DMS153 treated with DMSO at 0.1 percent for 48 hours (cell line): ENCODE data around the gene TSGA10IP.
A peak's percentile ranks its signal among the peaks of the same experiment; 100 is the strongest.

ENCODE experiments used
- DNase-seq: peaks from one replicate; lab custom pipeline; 2025; ENCODE audit not compliant: unreplicated experiment; lab: John Stamatoyannopoulos, UW

The TSGA10IP gene

DNA sequence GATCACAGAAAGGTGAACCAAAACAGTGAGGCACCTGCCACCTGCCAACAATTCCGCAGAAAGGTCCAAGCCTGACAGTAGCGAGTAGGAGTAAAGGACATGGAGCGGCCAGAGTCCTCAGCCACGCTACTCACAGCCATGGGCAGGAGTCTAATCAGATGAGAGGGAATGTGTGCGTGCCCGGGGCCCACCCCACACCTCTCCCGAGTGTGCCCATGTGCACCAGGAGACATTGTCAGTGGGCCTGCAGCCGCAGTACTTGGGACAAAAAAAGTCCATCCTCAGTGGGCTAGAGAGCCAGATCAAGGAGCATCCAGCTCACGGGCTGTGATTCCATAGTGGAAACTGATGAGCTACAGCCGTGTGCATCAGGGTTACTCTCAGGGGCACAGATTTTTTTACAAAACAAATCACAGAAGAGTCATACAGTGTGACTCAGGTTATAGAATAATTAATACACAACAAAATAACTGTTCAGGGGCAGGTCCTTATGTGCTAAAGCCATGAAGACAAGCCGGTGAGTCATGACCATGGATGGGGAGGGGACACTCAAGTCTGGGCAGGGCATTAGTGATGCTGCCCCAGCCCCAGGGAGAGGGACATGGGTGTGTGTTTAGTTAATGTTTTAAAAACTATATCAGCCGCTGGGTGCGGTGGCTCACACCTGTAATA, 28.3 kb downstream of the TSGA10IP start:
- DNase-seq = no peak

DNA sequence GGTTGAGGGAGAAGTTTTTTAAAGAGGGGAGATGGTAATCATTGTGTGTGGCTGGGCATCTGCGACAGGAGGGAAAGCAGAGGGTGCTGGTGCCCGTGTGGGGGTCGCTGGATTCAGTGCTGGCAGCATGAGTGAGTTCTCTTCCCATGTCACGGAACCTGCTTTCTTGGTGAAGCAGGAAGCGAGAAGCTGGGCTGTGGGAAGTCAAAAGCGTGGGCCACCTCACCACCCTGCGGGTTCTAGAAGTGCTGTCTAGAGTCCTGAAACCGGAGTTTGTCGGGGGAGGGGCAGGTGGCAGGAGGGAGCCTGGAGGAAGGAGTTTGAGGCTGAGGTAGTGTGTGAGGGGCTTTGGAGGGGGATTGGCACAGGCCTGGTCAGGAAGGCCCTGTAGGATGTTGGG, 30.5 kb downstream of the TSGA10IP start:
- no peak for DNase-seq

DNA sequence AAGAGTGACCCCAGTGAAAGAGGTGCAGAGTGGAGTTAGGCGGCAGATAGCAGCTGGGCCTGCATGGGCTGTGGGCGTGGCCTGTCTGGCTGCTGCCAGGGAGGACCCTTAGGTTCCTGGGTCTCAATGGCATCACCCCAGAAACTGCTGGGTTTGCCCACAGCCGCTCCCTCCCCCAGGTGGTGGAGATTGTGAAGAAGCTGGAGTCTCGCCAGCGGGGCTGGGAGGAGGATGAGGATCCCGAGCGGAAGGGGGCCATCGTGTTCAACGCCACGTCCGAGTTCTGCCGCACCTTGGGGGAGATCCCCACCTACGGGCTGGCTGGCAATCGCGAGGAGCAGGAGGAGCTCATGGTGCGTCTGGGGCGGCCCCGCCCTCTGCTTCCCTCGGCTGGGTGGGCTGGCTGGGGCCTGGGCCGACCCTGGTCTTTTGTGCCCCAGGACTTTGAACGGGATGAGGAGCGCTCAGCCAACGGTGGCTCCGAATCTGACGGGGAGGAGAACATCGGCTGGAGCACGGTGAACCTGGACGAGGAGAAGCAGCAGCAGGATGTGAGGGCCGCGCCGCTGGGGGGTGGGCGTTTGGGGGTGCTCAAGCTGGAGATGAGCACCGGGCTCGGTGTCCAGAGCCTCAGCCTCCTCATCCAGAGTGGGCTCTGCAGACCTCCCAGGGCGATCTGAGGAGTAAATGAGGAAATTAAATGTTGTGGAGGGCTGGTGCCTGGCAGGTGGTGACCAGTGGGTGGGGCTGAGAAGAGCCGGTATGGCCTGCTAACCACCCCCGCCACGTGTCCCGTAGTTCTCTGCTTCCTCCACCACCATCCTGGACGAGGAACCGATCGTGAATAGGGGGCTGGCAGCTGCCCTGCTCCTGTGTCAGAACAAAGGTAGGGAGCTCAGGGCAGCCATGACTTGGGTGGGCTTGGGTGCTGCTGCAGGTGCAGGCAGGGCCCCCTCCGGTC, 31.2 kb downstream of the TSGA10IP start:
- DNase-seq = no peak

DNA sequence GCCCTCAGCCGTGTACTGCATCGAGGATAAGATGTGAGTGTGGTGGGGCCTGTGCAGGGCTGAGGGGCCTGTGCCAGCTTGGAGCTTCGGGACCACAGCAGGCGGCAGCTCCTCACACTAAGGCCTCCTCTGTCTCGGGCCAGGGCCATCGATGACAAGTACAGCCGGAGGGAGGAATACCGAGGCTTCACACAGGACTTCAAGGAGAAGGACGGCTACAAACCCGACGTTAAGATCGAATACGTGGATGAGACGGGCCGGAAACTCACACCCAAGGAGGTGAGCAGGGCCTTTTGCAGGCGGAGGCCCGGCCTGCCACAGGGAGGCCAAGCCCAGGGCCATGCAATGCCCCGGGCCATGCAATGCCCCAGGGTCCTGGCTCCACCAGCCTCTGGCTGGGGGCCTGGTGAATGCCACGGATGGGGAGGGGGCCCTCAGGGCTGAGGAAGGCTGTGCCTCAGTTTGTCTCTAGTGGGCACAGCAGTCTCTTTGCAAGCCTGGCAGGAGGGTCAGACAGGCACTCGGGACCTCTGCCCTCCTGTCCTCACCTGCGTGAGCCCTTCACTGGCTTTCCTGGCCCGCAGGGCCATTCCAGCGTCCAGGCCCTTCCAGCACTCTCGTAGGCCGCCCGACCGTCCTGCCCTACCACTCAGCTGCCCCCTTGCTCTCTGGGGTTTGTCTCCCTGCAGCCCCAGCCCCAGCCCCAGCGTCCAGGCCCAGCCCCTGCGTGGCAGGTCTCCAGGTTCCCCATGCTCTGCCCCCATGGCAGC, 32.5 kb downstream of the TSGA10IP start:
- no peak for DNase-seq

DNA sequence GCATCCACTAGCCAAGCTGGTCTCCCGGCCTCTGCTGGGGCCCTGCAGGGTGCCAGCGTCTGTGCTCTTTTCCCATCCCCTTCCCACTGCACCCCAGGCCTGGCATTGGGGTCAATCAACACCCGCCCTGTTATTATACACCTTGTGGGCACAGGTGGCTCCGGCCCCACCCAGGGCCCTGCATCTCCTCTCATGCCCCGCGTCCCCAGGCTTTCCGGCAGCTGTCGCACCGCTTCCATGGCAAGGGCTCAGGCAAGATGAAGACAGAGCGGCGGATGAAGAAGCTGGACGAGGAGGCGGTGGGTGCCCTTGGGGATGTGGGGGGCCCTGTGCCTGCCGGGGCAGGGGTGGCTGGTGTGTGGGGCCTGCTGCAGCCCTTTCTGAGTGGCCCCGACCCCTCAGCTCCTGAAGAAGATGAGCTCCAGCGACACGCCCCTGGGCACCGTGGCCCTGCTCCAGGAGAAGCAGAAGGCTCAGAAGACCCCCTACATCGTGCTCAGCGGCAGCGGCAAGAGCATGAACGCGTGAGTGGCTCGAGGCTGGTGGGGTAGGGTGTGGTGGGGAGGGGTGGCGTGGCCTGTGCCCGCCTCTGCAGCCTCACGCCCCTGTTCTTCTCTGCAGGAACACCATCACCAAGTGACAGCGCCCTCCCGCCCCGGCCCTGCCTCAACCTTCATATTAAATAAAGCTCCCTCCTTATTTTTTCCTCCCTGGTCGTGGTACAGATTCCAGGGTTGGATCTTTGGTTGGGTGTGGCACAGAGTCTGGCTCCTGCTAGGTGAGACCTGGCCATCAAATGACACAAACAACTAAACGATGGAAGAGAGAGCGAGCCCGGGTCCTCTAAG, 33.3 kb downstream of the TSGA10IP start:
- DNase-seq = no peak

DNA sequence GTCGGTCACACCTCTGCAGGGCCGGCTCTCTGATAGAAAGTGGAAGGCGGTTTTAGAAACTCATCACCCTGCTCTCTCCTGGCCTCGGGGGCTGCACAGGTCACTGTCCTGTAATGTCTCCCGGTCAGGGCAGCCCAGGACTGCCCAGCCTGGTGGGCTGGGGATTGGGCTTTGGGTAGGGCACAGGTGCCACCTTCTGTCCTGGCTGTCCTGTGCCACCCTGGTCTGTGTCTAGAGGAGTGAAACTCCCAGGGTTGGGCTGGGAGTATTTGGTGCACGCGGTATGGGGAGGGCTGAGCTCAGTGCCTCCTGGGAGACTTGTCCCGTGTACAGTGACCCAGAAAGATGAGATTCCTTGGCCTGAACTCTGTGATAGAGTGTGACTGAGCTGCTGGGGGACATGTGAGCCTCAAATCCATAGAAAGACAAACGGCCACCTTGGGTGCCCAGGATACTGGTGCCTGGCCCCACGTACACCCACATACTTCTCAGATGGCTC, 34.0 kb downstream of the TSGA10IP start:
- no peak for DNase-seq

DNA sequence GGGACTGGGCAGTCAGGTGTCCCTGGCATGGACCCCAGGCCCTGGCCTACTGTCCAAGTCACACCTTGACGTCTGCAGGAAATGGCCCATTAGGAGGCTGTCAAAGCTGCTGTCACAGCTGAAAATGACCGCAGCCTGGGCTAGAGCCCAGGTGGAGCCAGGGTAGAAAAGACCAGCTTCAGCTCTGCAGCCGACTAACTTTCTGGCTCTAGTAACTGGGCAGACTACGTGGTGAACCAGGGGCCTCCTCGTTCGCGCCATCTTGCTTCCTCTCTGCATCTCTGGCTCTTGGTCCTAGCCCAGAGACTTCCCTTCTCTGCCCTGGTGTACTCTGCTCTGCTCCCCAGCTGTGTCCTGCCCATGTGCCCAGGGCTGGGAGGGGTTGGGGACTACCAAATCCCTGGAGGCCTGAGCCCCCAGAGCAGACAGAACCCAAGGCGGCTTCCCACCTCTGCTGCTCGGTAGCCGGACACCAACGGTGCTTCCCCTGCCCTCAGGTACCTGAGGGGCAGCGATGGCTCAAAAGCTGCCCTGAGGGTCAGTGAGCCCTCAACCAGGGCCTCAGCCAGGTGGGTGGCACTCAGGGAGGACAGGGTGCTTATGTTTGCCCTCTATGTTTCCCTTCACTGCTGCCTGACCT, 35.9 kb downstream of the TSGA10IP start:
- DNase-seq = no peak

DNA sequence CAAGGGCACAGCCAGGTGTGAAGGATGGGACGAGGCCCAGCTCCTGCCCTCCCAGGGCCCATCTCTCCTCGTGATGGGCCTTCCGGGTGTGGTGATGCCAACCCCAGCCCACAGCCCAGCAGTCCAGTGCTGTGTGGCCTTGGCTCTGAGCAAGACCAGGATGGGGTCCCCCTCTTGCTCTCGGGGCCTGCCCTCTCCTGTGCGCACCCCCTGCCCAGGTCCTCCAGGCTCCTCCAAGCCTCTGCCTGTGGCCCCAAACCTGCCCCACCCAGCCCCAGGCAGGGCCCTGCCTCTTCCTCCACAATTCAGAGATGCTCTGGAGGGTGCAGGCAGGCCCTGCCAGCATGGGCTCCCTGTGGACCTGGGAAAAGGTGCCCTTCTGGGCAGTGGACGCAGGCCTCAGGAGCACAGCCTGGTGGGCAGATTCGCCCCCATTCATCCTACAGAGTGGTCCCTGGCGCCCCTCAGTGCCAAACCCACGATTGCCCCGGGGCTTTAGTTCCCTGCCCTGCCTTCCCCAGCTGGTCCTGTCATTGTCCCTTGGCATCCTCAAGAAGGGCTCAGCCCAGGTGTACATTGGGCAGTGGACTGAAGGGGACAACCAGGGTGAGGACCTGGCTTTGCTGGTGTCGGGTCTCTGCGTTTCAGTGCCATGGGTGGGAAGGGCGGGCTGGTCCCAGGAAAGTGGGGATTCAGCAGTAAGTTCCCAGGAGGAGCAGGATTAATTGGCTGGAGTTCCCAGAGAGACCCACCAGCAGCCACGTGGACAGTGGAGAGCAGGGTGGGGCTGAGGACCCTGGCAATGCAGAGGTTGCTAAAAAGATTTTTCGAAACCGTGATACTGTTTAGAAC, 36.9 kb downstream of the TSGA10IP start:
- DNase-seq = no peak

DNA sequence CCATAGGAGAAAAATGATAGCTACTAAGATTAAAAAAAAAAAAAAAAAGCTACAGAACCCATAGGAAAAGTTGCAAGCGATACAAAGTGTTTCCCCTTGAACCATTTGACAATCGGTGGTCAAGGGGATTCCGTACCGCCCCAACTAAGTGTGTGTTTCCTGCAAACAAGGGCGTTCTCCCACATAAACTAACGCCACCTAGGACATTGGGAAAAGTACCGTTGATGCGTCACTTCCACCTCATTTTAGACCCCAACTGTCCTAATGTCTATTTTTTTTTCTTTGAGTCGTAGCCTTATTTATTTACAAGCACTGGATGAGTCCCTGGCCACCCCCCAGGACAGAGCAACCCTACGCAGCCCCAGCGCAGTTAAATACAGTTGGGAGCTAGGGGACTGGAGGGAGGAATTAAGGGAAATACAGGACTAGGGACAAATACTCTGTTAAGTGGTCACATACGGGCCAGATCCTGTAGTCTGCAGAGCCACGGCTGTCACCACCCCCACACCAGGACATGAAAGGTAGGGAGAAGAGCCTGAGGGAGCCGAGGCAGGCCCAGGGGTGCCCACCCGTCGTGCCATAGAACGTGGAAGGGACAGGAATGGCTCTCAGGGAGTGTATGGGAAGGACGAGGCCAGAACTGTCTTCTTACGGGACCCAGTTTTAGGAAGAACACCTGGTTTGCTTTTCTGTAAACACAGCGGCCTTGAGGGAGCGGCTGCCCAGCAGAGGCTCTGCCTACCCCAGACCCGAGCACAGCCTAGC, 37.7 kb downstream of the TSGA10IP start:
- no peak for DNase-seq

DNA sequence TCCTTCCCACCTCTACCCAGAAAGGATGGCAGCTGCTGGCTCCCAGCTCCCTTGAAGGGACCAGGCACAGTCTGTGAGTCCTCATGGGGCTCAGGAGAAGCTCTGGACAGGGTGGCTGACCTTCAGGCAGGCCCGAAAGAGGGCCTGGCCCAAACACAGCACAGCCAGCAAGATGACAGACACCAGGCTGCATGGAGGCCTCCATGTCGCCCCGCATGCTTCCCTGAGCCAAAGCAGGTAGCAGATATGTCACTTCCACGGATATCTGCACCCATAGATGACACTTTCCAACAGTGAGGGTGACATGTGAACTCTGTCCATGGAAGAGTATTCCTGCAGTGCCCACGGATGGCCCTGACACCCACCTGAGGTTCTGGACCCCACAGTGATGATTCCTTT, 38.3 kb downstream of the TSGA10IP start:
- no peak for DNase-seq

DNA sequence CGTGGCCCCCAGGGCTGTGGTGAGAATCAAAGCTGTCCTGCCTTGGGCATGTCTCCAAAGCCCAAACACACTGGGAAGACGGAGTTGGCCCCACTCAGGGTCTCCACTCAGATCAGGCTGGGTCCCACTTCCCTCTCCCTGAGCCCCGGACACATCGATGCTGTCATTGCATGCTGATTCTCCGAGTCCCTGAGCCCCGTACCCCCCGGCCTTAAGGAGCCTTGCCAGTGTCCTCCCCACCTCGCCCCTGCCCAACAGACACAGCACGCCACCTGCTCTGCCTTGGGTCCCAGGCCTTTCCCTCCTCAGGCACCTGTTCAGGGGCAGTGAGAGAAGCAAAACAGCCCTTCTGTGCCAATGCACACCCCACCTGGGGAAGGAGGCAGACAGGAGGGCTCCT, 42.1 kb downstream of the TSGA10IP start:
- DNase-seq = no peak

DNA sequence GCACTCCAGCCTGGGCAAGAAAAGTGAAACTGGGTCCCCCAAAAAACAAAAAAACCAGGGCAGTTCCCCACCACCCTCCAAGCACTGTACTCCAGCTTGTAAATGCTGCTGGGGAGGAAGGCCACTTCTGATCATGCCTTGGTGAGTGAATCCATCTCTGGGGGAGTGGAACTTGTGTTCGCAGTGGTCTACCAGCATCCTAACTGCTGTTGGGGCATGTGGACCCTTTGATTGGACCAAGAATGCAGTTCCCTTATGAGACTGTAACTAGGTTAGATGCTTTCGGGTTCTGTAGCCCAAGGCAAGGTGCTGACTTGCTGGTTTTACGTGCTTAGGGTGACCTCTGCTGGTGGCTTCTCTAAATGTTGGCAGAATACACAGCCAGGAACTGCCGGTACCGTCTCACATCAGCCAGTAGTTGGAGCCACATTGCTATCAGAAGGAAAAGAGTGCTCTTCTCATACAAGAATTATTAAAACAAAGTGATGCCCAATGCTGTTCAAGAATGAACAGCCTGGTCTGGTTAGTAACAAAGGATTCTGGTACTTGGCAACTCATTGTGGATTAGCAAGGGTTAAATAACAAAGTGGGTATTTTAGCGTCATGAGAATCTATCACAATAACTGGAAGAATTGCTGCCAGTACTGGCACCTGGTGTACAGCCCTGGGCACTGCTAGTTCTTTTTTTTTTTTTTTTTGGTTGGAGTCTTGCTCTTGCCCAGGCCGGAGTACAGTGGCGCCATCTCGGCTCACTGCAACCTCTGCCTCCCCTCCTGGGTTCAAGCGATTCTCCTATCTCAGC, 43.7 kb downstream of the TSGA10IP start:
- DNase-seq = peak; percentile 86

DNA sequence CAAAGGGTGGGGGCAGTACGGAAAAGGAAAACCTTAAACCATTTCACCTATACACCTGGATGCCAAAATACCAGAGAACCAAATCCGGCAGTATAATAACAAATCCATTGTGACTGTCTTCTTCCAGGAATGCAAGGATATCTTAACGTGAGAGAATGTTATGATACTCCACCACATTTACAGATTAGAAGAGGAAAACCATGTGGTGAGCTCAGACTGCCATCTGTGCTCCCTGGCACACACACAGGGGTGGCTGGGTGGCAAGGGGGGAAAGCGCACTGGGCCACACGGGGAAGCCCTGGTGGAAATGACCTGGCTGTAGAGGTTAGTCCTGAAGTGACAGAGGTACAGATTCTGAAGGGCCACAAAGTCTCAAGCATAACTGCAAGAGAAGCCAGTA, 46.8 kb downstream of the TSGA10IP start:
- DNase-seq = no peak

DNA sequence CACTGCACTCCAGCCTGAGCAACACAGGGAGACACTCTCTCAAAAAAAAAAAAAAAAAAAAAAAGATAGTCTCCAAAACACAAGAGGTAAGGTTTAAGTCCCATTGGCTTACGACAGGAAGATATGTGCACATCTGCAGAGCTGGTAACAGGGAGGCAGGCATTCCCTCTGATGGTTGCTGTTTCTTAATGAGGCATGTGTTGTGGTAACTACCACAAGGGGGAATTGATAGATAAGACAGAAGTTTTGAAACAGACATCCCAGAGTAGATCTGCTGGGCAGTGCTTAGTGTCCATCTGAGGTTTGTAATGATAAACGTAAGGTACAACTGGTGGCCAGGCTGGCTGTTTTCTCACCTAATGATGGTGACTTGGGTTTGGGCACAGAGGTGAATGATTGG, 52.0 kb downstream of the TSGA10IP start:
- no peak for DNase-seq

DNA sequence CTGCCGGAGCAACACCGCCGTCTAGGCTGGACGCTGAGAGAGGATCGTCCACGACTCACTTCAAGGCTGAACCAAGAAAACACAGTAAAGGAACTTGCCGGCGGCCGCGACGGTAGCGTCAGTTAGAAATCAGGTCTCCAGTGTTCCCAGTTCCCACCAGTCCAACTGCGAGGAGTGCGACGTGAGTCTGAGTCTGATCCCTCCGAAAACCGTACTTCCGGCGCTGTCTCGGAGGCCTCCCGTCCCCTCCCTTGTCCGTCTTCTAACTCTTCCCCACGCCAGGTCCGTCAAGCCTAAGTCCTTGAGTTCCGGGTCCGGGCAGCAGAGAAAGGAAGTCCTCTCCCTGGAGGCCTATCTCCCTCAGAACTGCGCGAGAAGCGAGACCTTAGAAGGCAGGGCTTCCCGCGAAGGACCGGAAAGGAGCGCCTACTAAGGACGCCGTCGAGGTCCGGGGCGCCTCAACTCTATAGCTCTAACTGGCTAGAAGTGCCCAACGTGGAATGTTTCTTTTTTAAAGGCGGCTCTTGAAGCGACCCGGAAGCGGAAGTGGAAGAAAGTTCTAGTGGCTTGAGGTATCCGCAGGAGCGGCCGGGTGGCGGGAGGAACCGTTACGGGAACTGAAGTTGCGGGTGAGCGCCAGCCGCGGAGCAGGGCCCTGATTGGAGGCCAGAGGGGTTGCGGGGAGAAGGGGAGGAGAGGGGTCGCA, 56.8 kb downstream of the TSGA10IP start, which contains the start of the genes BANF1 and EIF1AD:
BANF1 (plus strand) TSS at position 562 of the 706 bp plus-strand sequence. CDS start 748 bp downstream, outside the sequence.
EIF1AD (minus strand) TSS at position 216 of the 706 bp plus-strand sequence. CDS start 1,768 bp downstream, outside the sequence.
- peak; percentile 99 for DNase-seq

DNA sequence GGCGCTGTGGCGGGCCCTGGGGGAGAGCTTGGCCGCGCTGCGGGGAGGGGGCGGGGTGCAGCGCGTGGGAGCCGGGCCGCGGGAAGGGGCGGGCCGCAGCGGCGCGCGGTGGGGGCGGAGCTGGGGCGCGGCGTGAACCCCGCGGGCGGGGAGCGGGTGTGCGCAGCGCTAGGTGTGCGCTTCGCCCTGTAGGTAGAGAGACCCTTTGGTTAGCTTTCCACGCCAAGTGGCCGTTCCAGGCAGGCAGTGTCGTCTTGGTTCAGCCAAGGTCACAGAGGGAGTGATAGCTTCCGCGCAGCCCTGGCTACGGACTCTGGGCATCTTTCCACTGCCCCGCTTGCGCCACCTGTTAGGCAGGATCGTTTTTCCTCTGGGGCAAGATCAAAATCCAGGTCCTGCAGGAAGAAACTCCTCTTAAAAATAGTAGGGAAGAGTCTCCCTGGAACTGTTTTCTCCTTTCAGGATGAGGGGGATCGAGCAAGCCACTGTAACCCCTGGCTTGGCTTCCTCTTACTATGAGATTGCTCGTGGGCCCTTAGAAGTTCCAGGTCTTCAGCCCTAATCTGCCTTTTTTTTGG, 57.5 kb downstream of the TSGA10IP start:
- DNase-seq = peak; percentile 29
